Prostate gland (tissue), 2 donors: ENCODE results near the gene SPC25. TPM values are rescaled to one million over a fixed set of nuclear protein-coding genes. Genes with fewer than 3 reads are reported as not detected.

ENCODE experiments used
- DNase-seq: peaks from one replicate; pipeline ENCODE4 v3.0.0-alpha.2; 2019; ENCODE audit warnings: low spot score
- H3K27ac ChIP-seq, 2 donors: fragments of 200-600 bp; sonication (generic); 2 replicates each; pipeline ENCODE4 v1.5.1; 2017 to 2019
- H3K27me3 ChIP-seq: fragments of 200-600 bp; sonication (generic); replicated peaks from 2 replicates; pipeline ENCODE4 v1.5.1; 2019; ENCODE audit not compliant: insufficient read depth
- H3K36me3 ChIP-seq, 2 donors: fragments of 200-600 bp; sonication (generic); 1 replicate in 1 of 2; 2 replicates in 1 of 2; pipeline versions ENCODE4 v1.5.1 to v1.8.1; 2017 to 2019
- H3K4me1 ChIP-seq: fragments of 200-600 bp; sonication (generic); replicated peaks from 2 replicates; pipeline ENCODE4 v1.5.1; 2019
- H3K4me3 ChIP-seq, 2 donors: fragments of 200-600 bp; sonication (generic); 2 replicates each; pipeline ENCODE4 v1.5.1; 2017 to 2019
- H3K9me3 ChIP-seq: fragments of 200-600 bp; sonication (generic); 2 replicates; pipeline ENCODE4 v1.5.1; 2017
- CTCF ChIP-seq, 4 experiments: fragments of 200-600 bp in 2 of 4; fragments of 450-650 bp in 2 of 4; sonication (generic) in 2 of 4; IDR thresholded peaks; 1 replicate in 3 of 4; 2 replicates in 1 of 4; pipeline ENCODE4 v1.5.1; 2016 to 2019; ENCODE audit warnings: antibody characterized with exemption in 4 of 4, mild to moderate bottlenecking in 2 of 4, moderate library complexity in 2 of 4
- POLR2A ChIP-seq: fragments of 450-650 bp; IDR thresholded peaks from one replicate; pipeline ENCODE4 v1.6.1; 2016; ENCODE audit warnings: antibody characterized with exemption, mild to moderate bottlenecking
- POLR2AphosphoS5 ChIP-seq: sonication (generic); formaldehyde crosslinking; IDR thresholded peaks from one replicate; pipeline ENCODE4 v1.6.1; 2017; ENCODE audit warnings: antibody characterized with exemption
- WGBS: methylation state at CpG from one replicate; pipeline ENCODE4 v1.1.5; 2018; 5-methylcytosine and 5-hydroxymethylcytosine counted together
- intact Hi-C: fragments of 100-400 bp; cut with DNase I; formaldehyde crosslinking; loops from one replicate; pipeline ENCODE4 v1.14.2; 2022
- total RNA-seq, 2 donors: library from RNA; depleted of rRNA; stranded (reverse); fragments of >200 nt; gene quantifications; one replicate each; pipeline ENCODE4 v1.1.0, GENCODE V29; 2016

SPC25 gene
- total RNA-seq, 2 donors from 2014 or later: 0.91 to 2.2 TPM

GRCh38 chr2:168926621-168927386 is 36.6 kb upstream of the SPC25 start:
- H3K27ac ChIP-seq: no peak overlapping the region
- intact Hi-C loops: loop anchor here (10.0 kb wide), 1 partner anchor 802 kb away; no protein-coding TSS in a partner anchor
- no peaks in the 10 kb centered on the region for H3K9me3 ChIP-seq
- H3K4me3 ChIP-seq: no peak overlapping the region
- TF ChIP-seq POLR2AphosphoS5 (no peak), POLR2A (no peak), CTCF (IDR thresholded peaks at IDR 0.05) (no peak)
- no peaks in the 10 kb centered on the region for H3K4me1 ChIP-seq
- no peaks in the 10 kb centered on the region for H3K36me3 ChIP-seq
- H3K27me3 ChIP-seq: no peaks in the 10 kb centered on the region
- 83% methylated on average over 3 of the region's 3 CpGs for WGBS
- DNase-seq: no peak

GRCh38 chr2:168920504-168921157 is 30.4 kb upstream of the SPC25 start:
- H3K27ac ChIP-seq: no peak overlapping the region
- DNase-seq: no peak
- no peaks in the 10 kb centered on the region for H3K9me3 ChIP-seq
- intact Hi-C loops: loop anchor here (10.0 kb wide), 1 partner anchor 796 kb away; no protein-coding TSS in a partner anchor
- 25% methylated on average over 4 of the region's 4 CpGs for WGBS
- TF ChIP-seq CTCF (IDR thresholded peaks at IDR 0.05): peak; percentile 31 to 71 (median 66)
- TF ChIP-seq POLR2A: no peak
- no peaks in the 10 kb centered on the region for H3K4me1 ChIP-seq
- no peak overlapping the region for H3K4me3 ChIP-seq
- H3K27me3 ChIP-seq: no peaks in the 10 kb centered on the region
- no peaks in the 10 kb centered on the region for H3K36me3 ChIP-seq

- Histone ChIP-seq H3K27me3 (no peaks in the 10 kb centered on the region), H3K9me3 (no peaks in the 10 kb centered on the region), H3K4me3 (no peak overlapping the region), H3K36me3 (no peaks in the 10 kb centered on the region), H3K27ac (no peak overlapping the region), H3K4me1 (no peaks in the 10 kb centered on the region)
- intact Hi-C loops: loop anchor here (5.0 kb wide), 1 partner anchor 569 kb away; no protein-coding TSS in a partner anchor
- TF ChIP-seq POLR2AphosphoS5: no peak
- no peak for TF ChIP-seq POLR2A
- TF ChIP-seq CTCF (IDR thresholded peaks at IDR 0.05): no peak
- DNase-seq: no peak
- 93% methylated on average over 4 of the region's 4 CpGs for WGBS
Observed at GRCh38 chr2:168916331-168916675, 26.1 kb upstream of the SPC25 start.

GRCh38 chr2:168915441-168916330 is 25.5 kb upstream of the SPC25 start:
- intact Hi-C loops: loop anchor here (5.0 kb wide), 1 partner anchor 568 kb away; no protein-coding TSS in a partner anchor
- DNase-seq: no peak
- Histone ChIP-seq H3K36me3 (no peaks in the 10 kb centered on the region), H3K4me1 (no peaks in the 10 kb centered on the region), H3K4me3 (no peak overlapping the region), H3K27me3 (no peaks in the 10 kb centered on the region), H3K9me3 (no peaks in the 10 kb centered on the region), H3K27ac (no peak overlapping the region)
- 96% methylated on average over 3 of the region's 3 CpGs for WGBS
- TF ChIP-seq POLR2A (no peak), CTCF (IDR thresholded peaks at IDR 0.05) (no peak), POLR2AphosphoS5 (no peak)
